Astrocyte (in vitro differentiated cells and primary cell): ENCODE data around the gene PCDHGA7. TPM values are rescaled to one million over a fixed set of nuclear protein-coding genes. Genes with fewer than 3 reads are reported as not detected.

Source experiments
- DNase-seq: peaks from one replicate; pipeline ENCODE4 v3.0.0-alpha.2; 2010; ENCODE audit warnings: low read depth
- FAIRE-seq: peaks from 2 replicates; lab custom pipeline; 2011; peaks lifted over from hg19 to GRCh38; lab: Jason Lieb, UNC
- H2AFZ ChIP-seq: 2 replicates; pipeline ENCODE4 v1.6.0; 2012; ENCODE audit warnings: low read depth, low read length, inconsistent platforms
- H3K27ac ChIP-seq: 2 replicates; pipeline ENCODE4 v1.5.1; 2011; ENCODE audit warnings: low read depth, low read length, inconsistent platforms
- H3K27me3 ChIP-seq: 2 replicates; pipeline ENCODE4 v1.6.0; 2011; ENCODE audit warnings: low read length, inconsistent platforms; ENCODE audit not compliant: insufficient read depth
- H3K36me3 ChIP-seq: 2 replicates; pipeline ENCODE4 v1.5.1; 2011; ENCODE audit warnings: low read length, inconsistent platforms; ENCODE audit not compliant: insufficient read depth
- H3K4me1 ChIP-seq: 2 replicates; pipeline ENCODE4 v1.5.1; 2011; ENCODE audit warnings: low read length, inconsistent platforms; ENCODE audit not compliant: insufficient read depth
- H3K4me2 ChIP-seq: 2 replicates; pipeline ENCODE4 v1.6.0; 2012; ENCODE audit warnings: low read length, inconsistent platforms
- H3K4me3 ChIP-seq: 2 replicates; pipeline ENCODE4 v1.5.1; 2011; ENCODE audit warnings: low read depth, mild to moderate bottlenecking, low read length, inconsistent platforms; ENCODE audit not compliant: insufficient read depth
- H3K79me2 ChIP-seq: 2 replicates; pipeline ENCODE4 v1.6.0; 2012; ENCODE audit warnings: mild to moderate bottlenecking, low read length, inconsistent platforms; ENCODE audit not compliant: insufficient read depth
- H3K9ac ChIP-seq: 2 replicates; pipeline ENCODE4 v1.6.0; 2012; ENCODE audit warnings: mild to moderate bottlenecking, low read length, inconsistent platforms
- H3K9me3 ChIP-seq: 2 replicates; pipeline ENCODE4 v1.5.1; 2012; ENCODE audit warnings: low read depth, mild to moderate bottlenecking, low read length, inconsistent platforms; ENCODE audit not compliant: insufficient read depth
- H4K20me1 ChIP-seq: 2 replicates; pipeline ENCODE4 v1.6.0; 2012; ENCODE audit warnings: low read length, inconsistent platforms; ENCODE audit not compliant: insufficient read depth
- H3K27ac Mint-ChIP-seq: one replicate; pipeline ENCODE4 v1.8.0; 2021; ENCODE audit warnings: mild to moderate bottlenecking, mixed read lengths; ENCODE audit not compliant: unreplicated experiment
- H3K27me3 Mint-ChIP-seq: one replicate; pipeline ENCODE4 v1.8.0; 2021; ENCODE audit warnings: low read depth, mixed read lengths; ENCODE audit not compliant: unreplicated experiment
- H3K36me3 Mint-ChIP-seq: one replicate; pipeline ENCODE4 v1.8.0; 2021; ENCODE audit warnings: low read depth, mixed read lengths; ENCODE audit not compliant: unreplicated experiment
- H3K4me1 Mint-ChIP-seq: one replicate; pipeline ENCODE4 v1.8.0; 2021; ENCODE audit warnings: low read depth, mixed read lengths; ENCODE audit not compliant: unreplicated experiment
- H3K4me3 Mint-ChIP-seq: one replicate; pipeline ENCODE4 v1.8.0; 2021; ENCODE audit warnings: mild to moderate bottlenecking, moderate library complexity, mixed read lengths; ENCODE audit not compliant: unreplicated experiment
- H3K9me3 Mint-ChIP-seq: one replicate; pipeline ENCODE4 v1.8.0; 2021; ENCODE audit warnings: mild to moderate bottlenecking, mixed read lengths; ENCODE audit not compliant: unreplicated experiment
- EZH2 ChIP-seq: IDR thresholded peaks from 2 replicates; pipeline ENCODE4 v1.6.1; 2012; ENCODE audit warnings: mild to moderate bottlenecking, low read length, inconsistent platforms; ENCODE audit not compliant: insufficient read depth
- total RNA-seq: library from RNA; stranded (reverse); gene quantifications from 2 replicates; pipeline ENCODE4 v1.2.1, GENCODE V29; 2021
- TF ChIP-seq, protein P1 (sequence below): IDR thresholded peaks from 2 replicates; pipeline ENCODE4 v1.5.1; 2011; ENCODE audit warnings: low read depth, mild to moderate bottlenecking, inconsistent platforms, low read length, moderate library complexity; ENCODE audit not compliant: insufficient read depth

The PCDHGA7 gene
- total RNA-seq, 1 donor from 2014 or later, result 0.57 TPM

- Histone ChIP-seq H3K9ac (no peak overlapping the region), H2AFZ (no peak overlapping the region), H3K4me3 (no peak overlapping the region), H3K27me3 (no peaks in the 10 kb centered on the region), H3K4me2 (no peak overlapping the region), H4K20me1 (peaks cover 3% of the 10 kb centered on the region), H3K9me3 (peaks cover 34% of the 10 kb centered on the region), H3K79me2 (no peaks in the 10 kb centered on the region), H3K27ac (no peak overlapping the region), H3K36me3 (no peaks in the 10 kb centered on the region), H3K4me1 (no peaks in the 10 kb centered on the region)
- peaks cover 13% of the 10 kb centered on the region for H3K9me3 Mint-ChIP-seq
- peak overlapping the region; percentile 74 for H3K4me3 Mint-ChIP-seq
- H3K27me3 Mint-ChIP-seq, result no peaks in the 10 kb centered on the region
- FAIRE-seq, result no peak
- peak overlapping the region; percentile 49 for H3K27ac Mint-ChIP-seq
- no peak for TF ChIP-seq EZH2
- TF ChIP-seq, protein P1, sequence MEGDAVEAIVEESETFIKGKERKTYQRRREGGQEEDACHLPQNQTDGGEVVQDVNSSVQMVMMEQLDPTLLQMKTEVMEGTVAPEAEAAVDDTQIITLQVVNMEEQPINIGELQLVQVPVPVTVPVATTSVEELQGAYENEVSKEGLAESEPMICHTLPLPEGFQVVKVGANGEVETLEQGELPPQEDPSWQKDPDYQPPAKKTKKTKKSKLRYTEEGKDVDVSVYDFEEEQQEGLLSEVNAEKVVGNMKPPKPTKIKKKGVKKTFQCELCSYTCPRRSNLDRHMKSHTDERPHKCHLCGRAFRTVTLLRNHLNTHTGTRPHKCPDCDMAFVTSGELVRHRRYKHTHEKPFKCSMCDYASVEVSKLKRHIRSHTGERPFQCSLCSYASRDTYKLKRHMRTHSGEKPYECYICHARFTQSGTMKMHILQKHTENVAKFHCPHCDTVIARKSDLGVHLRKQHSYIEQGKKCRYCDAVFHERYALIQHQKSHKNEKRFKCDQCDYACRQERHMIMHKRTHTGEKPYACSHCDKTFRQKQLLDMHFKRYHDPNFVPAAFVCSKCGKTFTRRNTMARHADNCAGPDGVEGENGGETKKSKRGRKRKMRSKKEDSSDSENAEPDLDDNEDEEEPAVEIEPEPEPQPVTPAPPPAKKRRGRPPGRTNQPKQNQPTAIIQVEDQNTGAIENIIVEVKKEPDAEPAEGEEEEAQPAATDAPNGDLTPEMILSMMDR, result no peak
- peaks cover 18% of the 10 kb centered on the region for H3K36me3 Mint-ChIP-seq
- peaks cover 9% of the 10 kb centered on the region for H3K4me1 Mint-ChIP-seq
- DNase-seq, result no peak
These were observed 29.0 kb downstream of the PCDHGA7 start for GRCh38 chr5:141411575-141411974.

GRCh38 chr5:141412854-141413539 lies 30.5 kb downstream of the PCDHGA7 start, which contains the start of gene PCDHGA10:
Gene PCDHGA10, plus strand, starts transcription at chr5:141412987. Its CDS starts 189 bp downstream, at chr5:141413176.
- Histone ChIP-seq H3K79me2 (no peaks in the 10 kb centered on the region), H3K36me3 (no peaks in the 10 kb centered on the region), H2AFZ (peak within 1 kb of the TSS; percentile 50), H3K27ac (no peak within 1 kb of the TSS), H3K4me1 (no peaks in the 10 kb centered on the region), H3K4me3 (peak within 1 kb of the TSS; percentile 55), H4K20me1 (peaks cover 3% of the 10 kb centered on the region), H3K9ac (peak within 1 kb of the TSS; percentile 61), H3K4me2 (peak within 1 kb of the TSS; percentile 73), H3K27me3 (no peaks in the 10 kb centered on the region), H3K9me3 (peaks cover 33% of the 10 kb centered on the region)
- FAIRE-seq, result no peak
- Mint-ChIP-seq H3K27ac (peak within 1 kb of the TSS; percentile 91), H3K27me3 (no peaks in the 10 kb centered on the region), H3K9me3 (peaks cover 16% of the 10 kb centered on the region), H3K4me1 (peaks cover 13% of the 10 kb centered on the region), H3K4me3 (peak within 1 kb of the TSS; percentile 93), H3K36me3 (peaks cover 23% of the 10 kb centered on the region)
- DNase-seq, result peak; percentile 47
- TF ChIP-seq EZH2, result no peak
- TF ChIP-seq, protein P1, result peak; percentile 71

DNA sequence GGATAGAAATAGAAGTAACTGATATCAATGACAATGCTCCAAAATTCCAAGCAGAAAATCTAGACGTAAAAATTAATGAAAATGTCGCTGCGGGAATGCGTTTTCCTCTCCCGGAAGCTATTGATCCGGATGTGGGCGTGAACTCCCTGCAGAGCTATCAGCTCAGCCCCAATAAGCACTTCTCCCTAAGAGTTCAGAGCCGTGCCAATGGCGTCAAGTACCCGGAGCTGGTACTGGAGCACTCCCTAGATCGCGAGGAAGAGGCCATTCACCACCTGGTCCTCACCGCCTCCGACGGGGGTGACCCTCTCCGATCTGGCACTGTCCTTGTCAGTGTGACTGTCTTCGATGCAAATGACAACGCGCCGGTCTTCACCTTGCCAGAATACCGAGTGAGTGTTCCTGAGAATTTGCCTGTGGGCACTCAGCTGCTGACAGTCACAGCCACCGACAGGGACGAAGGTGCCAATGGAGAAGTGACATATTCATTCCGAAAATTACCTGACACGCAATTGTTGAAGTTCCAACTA lies 31.1 kb downstream of the PCDHGA7 start:
- peaks cover 34% of the 10 kb centered on the region for H3K9me3 ChIP-seq
- H3K9ac ChIP-seq, result peak overlapping the region; percentile 61

More for the DNA sequence above, 31.1 kb downstream of the PCDHGA7 start:
- no peak for FAIRE-seq
- H3K27me3 ChIP-seq, result no peaks in the 10 kb centered on the region
- peak overlapping the region; percentile 55 for H3K4me3 ChIP-seq
- H3K36me3 ChIP-seq, result no peaks in the 10 kb centered on the region
- peaks cover 20% of the 10 kb centered on the region for H3K9me3 Mint-ChIP-seq
- no peak overlapping the region for H2AFZ ChIP-seq
- TF ChIP-seq, protein P1, result no peak
- no peak for TF ChIP-seq EZH2
- H3K4me1 ChIP-seq, result no peaks in the 10 kb centered on the region
- DNase-seq, result no peak
- H3K36me3 Mint-ChIP-seq, result peaks cover 29% of the 10 kb centered on the region
- peak overlapping the region; percentile 73 for H3K4me2 ChIP-seq
- H3K27ac Mint-ChIP-seq, result peak overlapping the region; percentile 91
- H3K79me2 ChIP-seq, result no peaks in the 10 kb centered on the region
- H3K4me3 Mint-ChIP-seq, result peak overlapping the region; percentile 93
- peaks cover 15% of the 10 kb centered on the region for H3K4me1 Mint-ChIP-seq
- H3K27ac ChIP-seq, result no peak overlapping the region
- peaks cover 3% of the 10 kb centered on the region for H4K20me1 ChIP-seq
- H3K27me3 Mint-ChIP-seq, result no peaks in the 10 kb centered on the region
